AG10803 (cell line): ENCODE data around the gene BID.

Experiments used
- DNase-seq: peaks from one replicate; pipeline ENCODE4 v3.0.0; 2010; ENCODE audit warnings: low read depth
- H3K4me3 ChIP-seq: 2 replicates; pipeline ENCODE4 v1.5.1; 2011; ENCODE audit warnings: mild to moderate bottlenecking, low read length, control low read depth
- CTCF ChIP-seq: conservative IDR thresholded peaks from 2 replicates; pipeline ENCODE4 v1.5.1; 2011; ENCODE audit warnings: mild to moderate bottlenecking, low read length, control low read depth, inconsistent platforms

BID gene

GRCh38 chr22:17787716-17788330, 13.6 kb upstream of the BID start:
- no peak overlapping the region for H3K4me3 ChIP-seq
- TF ChIP-seq CTCF = no peak
- no peak for DNase-seq

GRCh38 chr22:17787241-17787640, 13.0 kb upstream of the BID start:
- no peak for DNase-seq
- H3K4me3 ChIP-seq = no peak overlapping the region
- no peak for TF ChIP-seq CTCF

- TF ChIP-seq CTCF = no peak
- H3K4me3 ChIP-seq = no peak overlapping the region
- no peak for DNase-seq
These were observed 12.3 kb upstream of the BID start for GRCh38 chr22:17786435-17787161.

GRCh38 chr22:17785185-17786184, 11.2 kb upstream of the BID start:
- peak; percentile 44 for DNase-seq
- no peak overlapping the region for H3K4me3 ChIP-seq
- TF ChIP-seq CTCF = peak; percentile 74

GRCh38 chr22:17784776-17785175, 10.5 kb upstream of the BID start:
- TF ChIP-seq CTCF = no peak
- DNase-seq = no peak
- H3K4me3 ChIP-seq = no peak overlapping the region

GRCh38 chr22:17783773-17784480, 9.7 kb upstream of the BID start:
- no peak for DNase-seq
- TF ChIP-seq CTCF = no peak
- no peak overlapping the region for H3K4me3 ChIP-seq
